Measurements from ENCODE around the gene ITPRIPL2.

The ITPRIPL2 gene

GRCh38 chr16:19105891-19106624 is 7.7 kb upstream of the ITPRIPL2 start:
- H3K27me3 Mint-ChIP-seq = peaks cover 8% of the 10 kb centered on the region
- no peak overlapping the region for H3K27ac Mint-ChIP-seq
- H3K36me3 Mint-ChIP-seq (ENCODE audit: low read depth) = no peaks in the 10 kb centered on the region
- no peak overlapping the region for H3K4me3 Mint-ChIP-seq
- peaks cover 16% of the 10 kb centered on the region for H3K4me1 Mint-ChIP-seq (ENCODE audit: low read depth)
- H3K9me3 Mint-ChIP-seq = no peaks in the 10 kb centered on the region

GRCh38 chr16:19106625-19107020 is 7.1 kb upstream of the ITPRIPL2 start:
- H3K4me3 Mint-ChIP-seq = no peak overlapping the region
- peaks cover 16% of the 10 kb centered on the region for H3K4me1 Mint-ChIP-seq (ENCODE audit: low read depth)
- no peak overlapping the region for H3K27ac Mint-ChIP-seq
- H3K27me3 Mint-ChIP-seq = peaks cover 8% of the 10 kb centered on the region
- H3K36me3 Mint-ChIP-seq (ENCODE audit: low read depth) = no peaks in the 10 kb centered on the region
- no peaks in the 10 kb centered on the region for H3K9me3 Mint-ChIP-seq

- H3K36me3 Mint-ChIP-seq (ENCODE audit: low read depth) = no peaks in the 10 kb centered on the region
- H3K27ac Mint-ChIP-seq = no peak overlapping the region
- H3K4me3 Mint-ChIP-seq = no peak overlapping the region
- peaks cover 21% of the 10 kb centered on the region for H3K4me1 Mint-ChIP-seq (ENCODE audit: low read depth)
- peaks cover 23% of the 10 kb centered on the region for H3K27me3 Mint-ChIP-seq
- no peaks in the 10 kb centered on the region for H3K9me3 Mint-ChIP-seq
Observed at GRCh38 chr16:19108409-19109287, 5.1 kb upstream of the ITPRIPL2 start.

- Mint-ChIP-seq H3K27ac (no peak overlapping the region), H3K36me3 (ENCODE audit: low read depth) (no peaks in the 10 kb centered on the region), H3K4me3 (no peak overlapping the region), H3K4me1 (ENCODE audit: low read depth) (peaks cover 21% of the 10 kb centered on the region), H3K9me3 (no peaks in the 10 kb centered on the region), H3K27me3 (peaks cover 23% of the 10 kb centered on the region)
Observed at GRCh38 chr16:19109288-19109664, 4.5 kb upstream of the ITPRIPL2 start.

GRCh38 chr16:19110537-19111360 is 3.0 kb upstream of the ITPRIPL2 start:
- Mint-ChIP-seq H3K4me1 (ENCODE audit: low read depth) (peaks cover 25% of the 10 kb centered on the region), H3K4me3 (no peak overlapping the region), H3K27me3 (peaks cover 27% of the 10 kb centered on the region), H3K9me3 (no peaks in the 10 kb centered on the region), H3K36me3 (ENCODE audit: low read depth) (no peaks in the 10 kb centered on the region), H3K27ac (no peak overlapping the region)

- Mint-ChIP-seq H3K27ac (no peak overlapping the region), H3K36me3 (ENCODE audit: low read depth) (no peaks in the 10 kb centered on the region), H3K4me3 (no peak overlapping the region), H3K9me3 (no peaks in the 10 kb centered on the region), H3K4me1 (ENCODE audit: low read depth) (peaks cover 33% of the 10 kb centered on the region), H3K27me3 (peaks cover 22% of the 10 kb centered on the region)
Observed at GRCh38 chr16:19112099-19112407, 1.7 kb upstream of the ITPRIPL2 start.

GRCh38 chr16:19114359-19115147 is 789 bp downstream of the ITPRIPL2 start:
- Mint-ChIP-seq H3K27me3 (peaks cover 19% of the 10 kb centered on the region), H3K9me3 (no peaks in the 10 kb centered on the region), H3K4me3 (peak overlapping the region; percentile 71), H3K4me1 (ENCODE audit: low read depth) (peaks cover 42% of the 10 kb centered on the region), H3K27ac (no peak overlapping the region), H3K36me3 (ENCODE audit: low read depth) (no peaks in the 10 kb centered on the region)

- Mint-ChIP-seq H3K36me3 (ENCODE audit: low read depth) (no peaks in the 10 kb centered on the region), H3K27ac (no peak overlapping the region), H3K4me3 (peak overlapping the region; percentile 20), H3K9me3 (no peaks in the 10 kb centered on the region), H3K27me3 (peaks cover 19% of the 10 kb centered on the region), H3K4me1 (ENCODE audit: low read depth) (peaks cover 50% of the 10 kb centered on the region)
Observed at GRCh38 chr16:19115148-19116021, 1.6 kb downstream of the ITPRIPL2 start.

GRCh38 chr16:19116711-19117449 is 3.1 kb downstream of the ITPRIPL2 start:
- Mint-ChIP-seq H3K4me1 (ENCODE audit: low read depth) (peaks cover 62% of the 10 kb centered on the region), H3K4me3 (peak overlapping the region; percentile 65), H3K9me3 (no peaks in the 10 kb centered on the region), H3K27me3 (peaks cover 17% of the 10 kb centered on the region), H3K27ac (peak overlapping the region; percentile 76), H3K36me3 (ENCODE audit: low read depth) (no peaks in the 10 kb centered on the region)

GRCh38 chr16:19118938-19119431 is 5.2 kb downstream of the ITPRIPL2 start:
- Mint-ChIP-seq H3K36me3 (ENCODE audit: low read depth) (no peaks in the 10 kb centered on the region), H3K4me3 (peak overlapping the region; percentile 68), H3K27ac (peak overlapping the region; percentile 94), H3K27me3 (peaks cover 3% of the 10 kb centered on the region), H3K4me1 (ENCODE audit: low read depth) (peaks cover 56% of the 10 kb centered on the region), H3K9me3 (no peaks in the 10 kb centered on the region)

- Mint-ChIP-seq H3K9me3 (no peaks in the 10 kb centered on the region), H3K27ac (peak overlapping the region; percentile 19), H3K4me3 (peak overlapping the region; percentile 61), H3K36me3 (ENCODE audit: low read depth) (no peaks in the 10 kb centered on the region), H3K27me3 (peaks cover 3% of the 10 kb centered on the region), H3K4me1 (ENCODE audit: low read depth) (peaks cover 56% of the 10 kb centered on the region)
Observed at GRCh38 chr16:19119564-19119963, 5.8 kb downstream of the ITPRIPL2 start.

GRCh38 chr16:19123535-19124178 is 9.9 kb downstream of the ITPRIPL2 start:
- Mint-ChIP-seq H3K4me3 (no peak overlapping the region), H3K36me3 (ENCODE audit: low read depth) (no peaks in the 10 kb centered on the region), H3K4me1 (ENCODE audit: low read depth) (peaks cover 49% of the 10 kb centered on the region), H3K27ac (no peak overlapping the region), H3K27me3 (peaks cover 4% of the 10 kb centered on the region), H3K9me3 (no peaks in the 10 kb centered on the region)
